ENCODE data around the gene PRRX2. TPM values are rescaled to one million over a fixed set of nuclear protein-coding genes. Genes with fewer than 3 reads are reported as not detected.

The PRRX2 gene
- total and polyA plus RNA-seq, 2 of the 13 experiments (the other 11 are each of a cell fraction or from before 2014, with no cell fraction given), result 0.05 TPM; not detected in 1

- no peak for TF ChIP-seq KIAA2018 (CRISPR knock-in tag; IDR thresholded peaks at IDR 0.05; ENCODE audit: borderline replicate concordance)
- no peak for TF ChIP-seq KAT7 (CRISPR knock-in tag; IDR thresholded peaks at IDR 0.05; ENCODE audit: borderline replicate concordance)
- no peak for TF ChIP-seq ZC3H4 (CRISPR knock-in tag; IDR thresholded peaks at IDR 0.05; ENCODE audit: borderline replicate concordance)
- no peak for TF ChIP-seq IKZF4 (CRISPR knock-in tag; IDR thresholded peaks at IDR 0.05; ENCODE audit: borderline replicate concordance, low read depth, not compliant biosample characterization)
Measured at GRCh38 chr9:129702589-129703520, 37.4 kb downstream of the PRRX2 start (continued).

Measured in HepG2 (cell line).